ENCODE measurements around the gene IFIT1B. TPM values are rescaled to one million over a fixed set of nuclear protein-coding genes. Genes with fewer than 3 reads are reported as not detected.

IFIT1B gene
- total RNA-seq, 1 experiment from 2014 or later: not detected

DNA sequence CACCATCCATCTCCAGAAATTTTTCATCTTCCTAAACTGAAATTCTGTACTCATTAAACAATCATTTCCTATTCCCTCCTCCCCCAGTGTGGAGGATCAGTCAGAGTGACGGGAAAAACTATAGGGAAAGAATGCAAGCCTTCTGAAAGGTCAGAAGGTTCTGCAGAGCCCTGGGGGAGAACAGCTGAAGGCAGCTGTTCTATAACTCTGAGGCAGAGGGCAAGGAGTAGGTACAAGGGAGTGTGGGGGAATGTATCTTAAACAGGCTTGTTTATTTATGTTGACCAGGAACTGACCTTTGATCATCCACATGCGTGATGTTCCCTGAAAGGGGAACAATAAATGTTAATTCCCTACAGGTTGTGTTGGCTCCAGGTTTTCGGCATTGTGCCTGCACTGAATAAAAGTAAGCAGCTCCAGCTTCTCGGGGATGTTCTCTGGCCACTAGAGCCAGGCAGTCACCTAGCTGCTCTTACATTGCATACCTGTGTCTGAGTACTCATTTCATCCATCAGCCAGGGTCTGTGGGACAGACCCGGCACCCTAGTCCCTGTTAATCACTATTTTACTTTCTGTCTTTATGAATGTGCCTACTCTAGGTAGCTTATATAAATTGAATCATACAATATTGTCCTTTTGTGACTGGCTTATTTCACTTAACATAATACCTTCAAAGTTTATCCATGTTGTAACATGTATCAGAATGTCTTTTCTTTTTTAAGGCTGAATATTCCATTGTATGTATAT, 20.3 kb downstream of the IFIT1B start:
- H3K4me1 ChIP-seq (ENCODE audit: insufficient read depth, low read length, poor library complexity, severe bottlenecking): no peaks in the 10 kb centered on the region
- no TSS peak for BruUV-seq (replicated peaks)
- ChIA-PET CTCF (no interaction called here), POLR2A (ENCODE audit: low non-redundant PET) (no interaction called here)
- no peaks in the 10 kb centered on the region for H3K27me3 ChIP-seq (replicated peaks; ENCODE audit: insufficient read depth, low read depth, low read length, poor library complexity)
- no peak overlapping the region for H3K4me3 ChIP-seq (ENCODE audit: low read depth, low read length, poor library complexity, severe bottlenecking)
- H3K27ac ChIP-seq (ENCODE audit: low read depth, low read length, poor library complexity, severe bottlenecking): no peak overlapping the region
- DNase-seq (ENCODE audit: low spot score): no peak
- intact Hi-C loops (cut with micrococcal nuclease; ENCODE audit: unreplicated experiment): no loop called here
- TF ChIP-seq, protein P1, sequence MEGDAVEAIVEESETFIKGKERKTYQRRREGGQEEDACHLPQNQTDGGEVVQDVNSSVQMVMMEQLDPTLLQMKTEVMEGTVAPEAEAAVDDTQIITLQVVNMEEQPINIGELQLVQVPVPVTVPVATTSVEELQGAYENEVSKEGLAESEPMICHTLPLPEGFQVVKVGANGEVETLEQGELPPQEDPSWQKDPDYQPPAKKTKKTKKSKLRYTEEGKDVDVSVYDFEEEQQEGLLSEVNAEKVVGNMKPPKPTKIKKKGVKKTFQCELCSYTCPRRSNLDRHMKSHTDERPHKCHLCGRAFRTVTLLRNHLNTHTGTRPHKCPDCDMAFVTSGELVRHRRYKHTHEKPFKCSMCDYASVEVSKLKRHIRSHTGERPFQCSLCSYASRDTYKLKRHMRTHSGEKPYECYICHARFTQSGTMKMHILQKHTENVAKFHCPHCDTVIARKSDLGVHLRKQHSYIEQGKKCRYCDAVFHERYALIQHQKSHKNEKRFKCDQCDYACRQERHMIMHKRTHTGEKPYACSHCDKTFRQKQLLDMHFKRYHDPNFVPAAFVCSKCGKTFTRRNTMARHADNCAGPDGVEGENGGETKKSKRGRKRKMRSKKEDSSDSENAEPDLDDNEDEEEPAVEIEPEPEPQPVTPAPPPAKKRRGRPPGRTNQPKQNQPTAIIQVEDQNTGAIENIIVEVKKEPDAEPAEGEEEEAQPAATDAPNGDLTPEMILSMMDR (conservative IDR thresholded peaks at IDR 0.05; ENCODE audit: low read depth, low read length): no peak
- TF ChIP-seq EZH2 (IDR thresholded peaks at IDR 0.05; ENCODE audit: borderline replicate concordance, low read depth, low read length, poor library complexity, severe bottlenecking): no peak
- no peaks in the 10 kb centered on the region for H3K36me3 ChIP-seq (ENCODE audit: insufficient read depth, low read length, poor library complexity, severe bottlenecking)
- no peaks in the 10 kb centered on the region for H3K9me3 ChIP-seq (ENCODE audit: low read depth, low read length, poor library complexity, severe bottlenecking)

DNA sequence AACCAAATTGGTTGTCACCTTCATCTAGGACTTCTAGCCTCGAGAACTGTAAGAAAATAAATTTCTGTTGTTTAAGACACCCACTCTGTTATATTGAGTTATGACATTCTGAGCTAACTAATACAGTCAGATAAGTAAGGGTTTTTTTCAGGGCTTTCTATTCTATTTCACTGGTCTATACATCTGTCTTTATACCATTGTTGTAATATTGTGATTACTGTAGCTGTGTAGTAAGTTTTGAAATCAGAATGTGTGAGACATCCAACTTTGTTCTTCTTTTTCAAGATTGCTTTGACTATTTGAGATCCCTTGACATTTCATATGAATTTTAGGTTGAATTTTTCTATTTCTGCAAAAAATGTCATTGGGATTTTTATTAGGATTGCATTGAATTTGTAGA, 22.1 kb downstream of the IFIT1B start:
- H3K27ac ChIP-seq (ENCODE audit: low read depth, low read length, poor library complexity, severe bottlenecking): no peak overlapping the region
- H3K9me3 ChIP-seq (ENCODE audit: low read depth, low read length, poor library complexity, severe bottlenecking): no peaks in the 10 kb centered on the region
- H3K27me3 ChIP-seq (replicated peaks; ENCODE audit: insufficient read depth, low read depth, low read length, poor library complexity): no peaks in the 10 kb centered on the region
- no peaks in the 10 kb centered on the region for H3K36me3 ChIP-seq (ENCODE audit: insufficient read depth, low read length, poor library complexity, severe bottlenecking)
- ChIA-PET CTCF (no interaction called here), POLR2A (ENCODE audit: low non-redundant PET) (no interaction called here)
- no peak for DNase-seq (ENCODE audit: low spot score)
- H3K4me1 ChIP-seq (ENCODE audit: insufficient read depth, low read length, poor library complexity, severe bottlenecking): no peaks in the 10 kb centered on the region
- BruUV-seq (replicated peaks): no TSS peak
- no peak for TF ChIP-seq EZH2 (IDR thresholded peaks at IDR 0.05; ENCODE audit: borderline replicate concordance, low read depth, low read length, poor library complexity, severe bottlenecking)
- TF ChIP-seq, protein P1 (conservative IDR thresholded peaks at IDR 0.05; ENCODE audit: low read depth, low read length): no peak
- intact Hi-C loops (cut with micrococcal nuclease; ENCODE audit: unreplicated experiment): no loop called here
- no peak overlapping the region for H3K4me3 ChIP-seq (ENCODE audit: low read depth, low read length, poor library complexity, severe bottlenecking)

DNA sequence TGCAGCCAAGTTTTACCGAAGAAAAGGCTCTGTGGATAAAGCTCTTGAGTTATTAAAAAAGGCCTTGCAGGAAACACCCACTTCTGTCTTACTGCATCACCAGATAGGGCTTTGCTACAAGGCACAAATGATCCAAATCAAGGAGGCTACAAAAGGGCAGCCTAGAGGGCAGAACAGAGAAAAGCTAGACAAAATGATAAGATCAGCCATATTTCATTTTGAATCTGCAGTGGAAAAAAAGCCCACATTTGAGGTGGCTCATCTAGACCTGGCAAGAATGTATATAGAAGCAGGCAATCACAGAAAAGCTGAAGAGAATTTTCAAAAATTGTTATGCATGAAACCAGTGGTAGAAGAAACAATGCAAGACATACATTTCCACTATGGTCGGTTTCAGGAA, 25.2 kb downstream of the IFIT1B start:
- no peaks in the 10 kb centered on the region for H3K27me3 ChIP-seq (replicated peaks; ENCODE audit: insufficient read depth, low read depth, low read length, poor library complexity)
- no peak overlapping the region for H3K27ac ChIP-seq (ENCODE audit: low read depth, low read length, poor library complexity, severe bottlenecking)
- intact Hi-C loops (cut with micrococcal nuclease; ENCODE audit: unreplicated experiment): no loop called here
- DNase-seq (ENCODE audit: low spot score): no peak
- no peaks in the 10 kb centered on the region for H3K36me3 ChIP-seq (ENCODE audit: insufficient read depth, low read length, poor library complexity, severe bottlenecking)
- no peaks in the 10 kb centered on the region for H3K4me1 ChIP-seq (ENCODE audit: insufficient read depth, low read length, poor library complexity, severe bottlenecking)
- no peaks in the 10 kb centered on the region for H3K9me3 ChIP-seq (ENCODE audit: low read depth, low read length, poor library complexity, severe bottlenecking)
- no peak overlapping the region for H3K4me3 ChIP-seq (ENCODE audit: low read depth, low read length, poor library complexity, severe bottlenecking)
- CTCF ChIA-PET: no interaction called here
- POLR2A ChIA-PET (ENCODE audit: low non-redundant PET): no interaction called here
- no TSS peak for BruUV-seq (replicated peaks)
- TF ChIP-seq, protein P1 (conservative IDR thresholded peaks at IDR 0.05; ENCODE audit: low read depth, low read length): no peak
- no peak for TF ChIP-seq EZH2 (IDR thresholded peaks at IDR 0.05; ENCODE audit: borderline replicate concordance, low read depth, low read length, poor library complexity, severe bottlenecking)

Data from A673 (cell line).